Astrocyte of the cerebellum (primary cell): ENCODE data around the gene SDHA.
"Not testable (repeated sequence)": the region's sequence is repeated elsewhere in the genome, so short reads cannot be mapped to it uniquely, and the experiment has no call there.

Experiments
- DNase-seq: peaks from one replicate; pipeline ENCODE4 v3.0.0-alpha.2; 2011; ENCODE audit warnings: low read depth
- H3K4me3 ChIP-seq: 2 replicates; pipeline ENCODE4 v1.5.1; 2011; ENCODE audit warnings: mild to moderate bottlenecking, low read depth, low read length, moderate library complexity
- CTCF ChIP-seq: IDR thresholded peaks from 2 replicates; pipeline ENCODE4 v1.5.1; 2012; ENCODE audit warnings: low read length, low read depth, moderate library complexity, mild to moderate bottlenecking; ENCODE audit errors: missing control alignments
- in situ Hi-C: cut with HindIII; loops from 2 replicates; pipeline ENCODE4 v1.10.0; 2017; ENCODE audit warnings: low sequenced_read_pairs

The SDHA gene

GRCh38 chr5:207599-207998, 10.5 kb upstream of the SDHA start:
- TF ChIP-seq CTCF: no peak
- DNase-seq: no peak
- no peak overlapping the region for H3K4me3 ChIP-seq
- in situ Hi-C loops: no loop called here

GRCh38 chr5:208449-209114, 9.5 kb upstream of the SDHA start:
- TF ChIP-seq CTCF: no peak
- in situ Hi-C loops: no loop called here
- DNase-seq: no peak
- H3K4me3 ChIP-seq: no peak overlapping the region

DNA sequence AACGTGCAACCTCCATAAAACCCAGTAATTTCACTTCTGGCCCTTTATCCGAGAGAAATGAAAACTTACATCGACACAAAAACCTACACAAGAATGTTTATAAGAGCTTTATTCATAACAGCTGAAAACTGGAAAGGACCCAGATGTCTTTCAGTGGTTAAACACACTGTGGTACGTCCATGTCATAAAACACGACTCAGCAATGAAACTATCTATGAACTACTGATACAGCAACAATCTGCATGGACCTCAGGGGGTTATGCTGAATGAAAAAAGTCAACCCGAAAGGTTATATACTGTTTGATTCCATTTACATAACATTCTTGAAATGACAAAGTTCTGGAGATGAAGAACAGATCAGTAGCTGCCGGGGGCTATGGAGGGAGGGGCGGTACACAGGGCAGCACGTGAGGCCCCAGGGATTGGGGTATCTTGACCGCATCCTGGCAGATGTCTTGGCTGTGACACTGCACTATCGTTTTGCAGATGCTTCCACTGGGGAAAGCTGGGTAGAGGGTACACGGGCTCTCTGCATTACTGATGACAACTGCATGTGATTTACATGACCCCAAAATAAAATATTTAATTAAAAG, 4.2 kb upstream of the SDHA start:
- no peak overlapping the region for H3K4me3 ChIP-seq
- no peak for DNase-seq
- TF ChIP-seq CTCF: no peak
- in situ Hi-C loops: no loop called here

DNA sequence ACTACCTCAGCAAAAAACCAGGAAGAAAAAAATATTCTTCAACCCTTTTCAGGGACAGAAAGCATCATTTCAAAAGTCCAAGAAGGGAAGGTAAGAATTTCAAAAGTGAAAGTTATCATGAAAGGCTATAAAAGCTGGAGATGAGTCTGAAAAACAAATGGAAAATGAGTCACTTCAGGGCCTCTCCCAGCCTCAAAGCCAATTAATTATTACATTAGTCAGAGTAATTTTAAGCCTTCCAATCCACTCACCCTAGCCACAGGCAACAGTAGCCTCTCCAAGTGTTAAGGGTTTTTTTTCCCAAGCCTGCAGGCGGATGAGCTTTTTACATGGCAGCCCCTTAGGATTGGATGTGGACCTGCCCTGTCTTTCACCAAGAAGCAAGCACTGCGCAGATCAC, 2.9 kb upstream of the SDHA start:
- not testable (repeated sequence) for DNase-seq, H3K4me3 ChIP-seq

DNA sequence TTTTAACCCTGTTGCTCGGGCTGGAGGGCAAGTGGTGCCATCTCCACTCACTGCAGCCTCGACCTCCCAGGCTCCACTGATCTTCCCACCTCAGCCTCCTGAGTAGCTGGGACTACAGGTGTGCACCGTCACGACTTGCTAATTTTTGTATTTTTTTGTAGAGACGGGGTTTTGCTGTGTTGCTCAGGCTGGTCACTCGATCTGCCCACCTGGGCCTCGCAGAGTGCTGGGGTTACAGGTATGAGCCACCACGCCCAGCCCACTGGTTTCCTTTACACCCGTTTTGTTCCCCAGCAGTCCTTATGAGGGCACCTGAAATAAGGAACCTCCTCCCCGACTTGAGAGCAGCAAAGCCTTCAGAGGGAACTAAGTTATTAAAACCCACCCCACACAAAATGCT, 2.0 kb upstream of the SDHA start:
- H3K4me3 ChIP-seq, DNase-seq, in situ Hi-C loops: not testable (repeated sequence)

More for the DNA sequence above, 2.9 kb upstream of the SDHA start:
- in situ Hi-C loops: not testable (repeated sequence)

DNA sequence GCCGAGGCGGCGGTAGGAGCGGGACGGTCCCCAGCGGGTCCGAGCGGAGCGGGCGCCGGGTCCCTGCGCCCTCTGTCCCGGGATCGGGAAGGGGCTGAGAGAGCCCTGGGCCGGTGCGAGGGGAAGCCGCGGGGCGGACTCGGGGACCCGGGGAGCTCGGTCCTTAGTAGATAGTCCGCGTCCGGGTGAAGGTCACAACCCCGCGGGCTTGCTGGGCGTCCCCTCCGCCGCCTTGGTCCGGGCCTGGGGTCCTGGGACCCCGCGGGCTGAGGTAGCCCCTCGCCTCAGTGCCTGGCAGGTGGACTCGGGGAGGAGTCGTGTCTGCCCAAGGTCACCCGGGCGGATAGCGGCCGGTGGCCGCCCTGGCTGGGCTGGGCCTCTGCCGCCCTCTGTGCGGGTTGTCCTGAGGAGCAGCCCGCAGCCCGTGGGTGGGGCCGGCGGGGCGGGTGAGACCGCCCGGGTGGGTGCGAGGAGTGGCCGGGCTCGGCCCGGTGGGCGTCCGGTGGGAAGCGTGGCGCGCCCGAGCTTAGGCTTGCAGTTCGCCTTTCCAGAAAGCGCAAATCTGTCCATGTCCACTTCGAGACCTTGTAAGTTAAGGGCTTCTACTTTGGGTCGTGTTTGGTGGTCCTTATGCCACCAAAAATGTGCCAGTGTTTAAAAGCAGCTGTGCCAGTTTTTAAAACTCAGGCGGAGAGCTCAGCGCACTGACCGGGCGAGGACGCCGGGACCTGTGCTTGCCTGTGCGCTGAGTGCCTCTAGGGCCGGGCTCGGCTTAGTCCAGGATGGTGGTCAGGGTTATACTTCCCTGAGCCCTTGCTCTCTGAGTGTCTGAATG, 554 bp downstream of the SDHA start:
- peak overlapping the region; percentile 95 for H3K4me3 ChIP-seq
- no peak for DNase-seq
- TF ChIP-seq CTCF: no peak
- in situ Hi-C loops: no loop called here

- in situ Hi-C loops: no loop called here
- no peak for TF ChIP-seq CTCF
- no peak for DNase-seq
- peak overlapping the region; percentile 95 for H3K4me3 ChIP-seq
Observed at GRCh38 chr5:219460-219863, 1.3 kb downstream of the SDHA start.
